ENCODE measurements around the gene SPA17. TPM values are rescaled to one million over a fixed set of nuclear protein-coding genes. Genes with fewer than 3 reads are reported as not detected.

Gene SPA17
- total RNA-seq, 1 donor from 2014 or later, result 67.2 TPM

GRCh38 chr11:124663861-124664260 lies 9.8 kb upstream of the SPA17 start:
- no peak overlapping the region for H3K4me3 ChIP-seq
- Mint-ChIP-seq H3K4me3 (no peak overlapping the region), H3K9me3 (no peaks in the 10 kb centered on the region), H3K36me3 (peaks cover 6% of the 10 kb centered on the region), H3K27me3 (ENCODE audit: insufficient read depth, low read depth) (no peaks in the 10 kb centered on the region), H3K4me1 (peaks cover 4% of the 10 kb centered on the region), H3K27ac (no peak overlapping the region)
- H3K79me2 ChIP-seq (ENCODE audit: low read depth), result no peaks in the 10 kb centered on the region
- H2AFZ ChIP-seq (replicated peaks), result no peak overlapping the region
- no peaks in the 10 kb centered on the region for H3K9me3 ChIP-seq (ENCODE audit: low read depth)
- H3K27me3 ChIP-seq, result no peaks in the 10 kb centered on the region
- H3K9ac ChIP-seq, result no peak overlapping the region
- H3K36me3 ChIP-seq, result no peaks in the 10 kb centered on the region
- H3K4me2 ChIP-seq, result no peak overlapping the region
- no peak for TF ChIP-seq EZH2 (IDR thresholded peaks at IDR 0.05)
- TF ChIP-seq EZH2phosphoT487 (IDR thresholded peaks at IDR 0.05), result no peak
- no peak for TF ChIP-seq CTCF (IDR thresholded peaks at IDR 0.05)
- no peaks in the 10 kb centered on the region for H4K20me1 ChIP-seq (ENCODE audit: low read depth)
- H3K27ac ChIP-seq, result no peak overlapping the region
- no peaks in the 10 kb centered on the region for H3F3A ChIP-seq (ENCODE audit: low read depth)
- no peaks in the 10 kb centered on the region for H3K4me1 ChIP-seq
- DNase-seq (ENCODE audit: low spot score), result no peak

GRCh38 chr11:124667601-124668000 lies 6.1 kb upstream of the SPA17 start:
- Histone ChIP-seq H4K20me1 (ENCODE audit: low read depth) (peaks cover 5% of the 10 kb centered on the region), H3K36me3 (no peaks in the 10 kb centered on the region), H3K27me3 (peaks cover 32% of the 10 kb centered on the region), H3K79me2 (ENCODE audit: low read depth) (no peaks in the 10 kb centered on the region), H2AFZ (replicated peaks) (no peak overlapping the region), H3F3A (ENCODE audit: low read depth) (no peaks in the 10 kb centered on the region), H3K4me3 (no peak overlapping the region), H3K9me3 (ENCODE audit: low read depth) (no peaks in the 10 kb centered on the region), H3K4me1 (no peaks in the 10 kb centered on the region), H3K4me2 (no peak overlapping the region), H3K27ac (no peak overlapping the region), H3K9ac (no peak overlapping the region)
- peaks cover 2% of the 10 kb centered on the region for H3K9me3 Mint-ChIP-seq
- H3K27ac Mint-ChIP-seq, result no peak overlapping the region
- peaks cover 6% of the 10 kb centered on the region for H3K4me1 Mint-ChIP-seq
- TF ChIP-seq EZH2phosphoT487 (IDR thresholded peaks at IDR 0.05), result no peak
- no peak for TF ChIP-seq CTCF (IDR thresholded peaks at IDR 0.05)
- TF ChIP-seq EZH2 (IDR thresholded peaks at IDR 0.05), result no peak
- peaks cover under 1% of the 10 kb centered on the region for H3K27me3 Mint-ChIP-seq (ENCODE audit: insufficient read depth, low read depth)
- DNase-seq (ENCODE audit: low spot score), result no peak
- H3K36me3 Mint-ChIP-seq, result peaks cover 6% of the 10 kb centered on the region
- no peak overlapping the region for H3K4me3 Mint-ChIP-seq

- Histone ChIP-seq H3K36me3 (no peaks in the 10 kb centered on the region), H3K9me3 (ENCODE audit: low read depth) (no peaks in the 10 kb centered on the region), H4K20me1 (ENCODE audit: low read depth) (peaks cover 5% of the 10 kb centered on the region), H3K27me3 (peaks cover 41% of the 10 kb centered on the region), H3F3A (ENCODE audit: low read depth) (peaks cover 4% of the 10 kb centered on the region), H3K4me2 (no peak overlapping the region), H3K27ac (no peak overlapping the region), H3K79me2 (ENCODE audit: low read depth) (no peaks in the 10 kb centered on the region), H3K4me1 (no peaks in the 10 kb centered on the region), H2AFZ (replicated peaks) (no peak overlapping the region), H3K9ac (no peak overlapping the region), H3K4me3 (no peak overlapping the region)
- Mint-ChIP-seq H3K27ac (no peak overlapping the region), H3K4me3 (no peak overlapping the region), H3K27me3 (ENCODE audit: insufficient read depth, low read depth) (peaks cover 4% of the 10 kb centered on the region), H3K36me3 (peaks cover 6% of the 10 kb centered on the region), H3K9me3 (peaks cover 2% of the 10 kb centered on the region), H3K4me1 (peaks cover 12% of the 10 kb centered on the region)
- DNase-seq (ENCODE audit: low spot score), result peak; percentile 57
- no peak for TF ChIP-seq EZH2phosphoT487 (IDR thresholded peaks at IDR 0.05)
- TF ChIP-seq EZH2 (IDR thresholded peaks at IDR 0.05), result no peak
- TF ChIP-seq CTCF (IDR thresholded peaks at IDR 0.05), result peak; percentile 74
Measured at GRCh38 chr11:124669193-124669592, 4.5 kb upstream of the SPA17 start.
